GM13977 (cell line): ENCODE results near the gene RGP1.

Experiments
- DNase-seq: peaks from one replicate; pipeline ENCODE4 v3.0.0; 2012; ENCODE audit warnings: low spot score
- CTCF ChIP-seq: IDR thresholded peaks from 2 replicates; pipeline ENCODE4 v1.5.1; 2012; ENCODE audit warnings: mild to moderate bottlenecking, control low read depth; ENCODE audit not compliant: insufficient read depth; ENCODE audit errors: extremely low read depth, missing control alignments
- in situ Hi-C: fragments of 300-500 bp; cut with MboI; formaldehyde crosslinking; loops from one replicate; pipeline ENCODE4 v1.12.0; 2022; ENCODE audit warnings: low sequenced_read_pairs, low pct_unique_long_range_greater_than_20kb, mixed read lengths, inconsistent platforms; ENCODE audit not compliant: unreplicated experiment

The RGP1 gene

GRCh38 chr9:35719546-35719945 lies 29.5 kb upstream of the RGP1 start:
- no peak for TF ChIP-seq CTCF
- in situ Hi-C loops = no loop called here
- DNase-seq = no peak

GRCh38 chr9:35723426-35723825 lies 25.7 kb upstream of the RGP1 start:
- no peak for DNase-seq
- TF ChIP-seq CTCF = no peak
- in situ Hi-C loops = loop anchor here (10.0 kb wide), 1 partner anchor 59 kb away; the partner anchor contains the start of gene ARHGEF39

- no peak for DNase-seq
- in situ Hi-C loops = loop anchor here (10.0 kb wide), 1 partner anchor 59 kb away; the partner anchor contains the start of gene ARHGEF39
- no peak for TF ChIP-seq CTCF
These were observed 25.2 kb upstream of the RGP1 start for GRCh38 chr9:35723908-35724307.

- in situ Hi-C loops = loop anchor here (10.0 kb wide), 1 partner anchor 61 kb away; the partner anchor contains the start of gene ARHGEF39
- no peak for DNase-seq
- TF ChIP-seq CTCF = no peak
These were observed 23.7 kb upstream of the RGP1 start for GRCh38 chr9:35725362-35725761.

GRCh38 chr9:35726931-35727330 lies 22.2 kb upstream of the RGP1 start:
- no peak for DNase-seq
- in situ Hi-C loops = loop anchor here (10.0 kb wide), 1 partner anchor 62 kb away; the partner anchor contains the start of gene ARHGEF39
- peak; percentile 38 for TF ChIP-seq CTCF

GRCh38 chr9:35727676-35728040 lies 21.4 kb upstream of the RGP1 start:
- no peak for TF ChIP-seq CTCF
- in situ Hi-C loops = loop anchor here (10.0 kb wide), 1 partner anchor 63 kb away; the partner anchor contains the start of gene ARHGEF39
- DNase-seq = no peak
